Prostate gland (tissue), 2 donors: ENCODE measurements around the gene CLIC3.

ENCODE experiments used
- POLR2A ChIP-seq: fragments of 450-650 bp; IDR thresholded peaks from one replicate; pipeline ENCODE4 v1.6.1; 2016; ENCODE audit warnings: antibody characterized with exemption, mild to moderate bottlenecking
- POLR2AphosphoS5 ChIP-seq: sonication (generic); formaldehyde crosslinking; IDR thresholded peaks from one replicate; pipeline ENCODE4 v1.6.1; 2017; ENCODE audit warnings: antibody characterized with exemption
- TF ChIP-seq, protein P1 (sequence below), 4 experiments: fragments of 200-600 bp in 2 of 4; fragments of 450-650 bp in 2 of 4; sonication (generic) in 2 of 4; IDR thresholded peaks; 1 replicate in 3 of 4; 2 replicates in 1 of 4; pipeline ENCODE4 v1.5.1; 2016 to 2019; ENCODE audit warnings: antibody characterized with exemption in 4 of 4, mild to moderate bottlenecking in 2 of 4, moderate library complexity in 2 of 4

GRCh38 chr9:136953771-136954269 is 42.5 kb downstream of the CLIC3 start:
- TF ChIP-seq, protein P1, sequence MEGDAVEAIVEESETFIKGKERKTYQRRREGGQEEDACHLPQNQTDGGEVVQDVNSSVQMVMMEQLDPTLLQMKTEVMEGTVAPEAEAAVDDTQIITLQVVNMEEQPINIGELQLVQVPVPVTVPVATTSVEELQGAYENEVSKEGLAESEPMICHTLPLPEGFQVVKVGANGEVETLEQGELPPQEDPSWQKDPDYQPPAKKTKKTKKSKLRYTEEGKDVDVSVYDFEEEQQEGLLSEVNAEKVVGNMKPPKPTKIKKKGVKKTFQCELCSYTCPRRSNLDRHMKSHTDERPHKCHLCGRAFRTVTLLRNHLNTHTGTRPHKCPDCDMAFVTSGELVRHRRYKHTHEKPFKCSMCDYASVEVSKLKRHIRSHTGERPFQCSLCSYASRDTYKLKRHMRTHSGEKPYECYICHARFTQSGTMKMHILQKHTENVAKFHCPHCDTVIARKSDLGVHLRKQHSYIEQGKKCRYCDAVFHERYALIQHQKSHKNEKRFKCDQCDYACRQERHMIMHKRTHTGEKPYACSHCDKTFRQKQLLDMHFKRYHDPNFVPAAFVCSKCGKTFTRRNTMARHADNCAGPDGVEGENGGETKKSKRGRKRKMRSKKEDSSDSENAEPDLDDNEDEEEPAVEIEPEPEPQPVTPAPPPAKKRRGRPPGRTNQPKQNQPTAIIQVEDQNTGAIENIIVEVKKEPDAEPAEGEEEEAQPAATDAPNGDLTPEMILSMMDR (IDR thresholded peaks at IDR 0.05), result no peak
- TF ChIP-seq POLR2A (no peak), POLR2AphosphoS5 (no peak)
